ENCODE data around the gene VENTX. TPM values are rescaled to one million over a fixed set of nuclear protein-coding genes. Genes with fewer than 3 reads are reported as not detected.

Gene VENTX
- total and polyA plus RNA-seq, 10 of the 15 experiments (the other 5 are each of a cell fraction or from before 2014, with no cell fraction given) = 0.05 TPM; not detected in 9

GRCh38 chr10:133258818-133259601 lies 21.4 kb downstream of the VENTX start:
- BruUV-seq (replicated peaks) = no TSS peak
- H4K20me1 ChIP-seq (ENCODE audit: control insufficient read depth, insufficient read depth) = no peaks in the 10 kb centered on the region
- H3K4me2 ChIP-seq (ENCODE audit: control insufficient read depth, insufficient read depth) = no peak overlapping the region; the same call in 1 of the 2 replicates
- in situ Hi-C loops (cut with MboI) = no loop called here
- SMC1A ChIA-PET (ENCODE audit: uncharacterized antibody, unreplicated experiment) = interaction anchor here (1.5 kb wide), 1 partner anchor 71 kb away, joined by 4 read pairs; no protein-coding TSS in a partner anchor
- POLR2A ChIA-PET = no interaction called here
- ATAC-seq (no peak), DNase-seq (ENCODE audit: low read depth, low spot score) (no peak), FAIRE-seq (no peak)
- RAD21 ChIA-PET (ENCODE audit: unreplicated experiment) = no interaction called here
- no peak overlapping the region for H3K27ac ChIP-seq (ENCODE audit: control insufficient read depth, insufficient read depth)
- no peaks in the 10 kb centered on the region for H3K79me2 ChIP-seq (ENCODE audit: control insufficient read depth, insufficient read depth, low read length)
- H3K9ac ChIP-seq (ENCODE audit: control insufficient read depth, insufficient read depth, low read length) = no peak overlapping the region
- no peak overlapping the region for H3K4me3 ChIP-seq
- intact Hi-C loops (cut with micrococcal nuclease; ENCODE audit: unreplicated experiment) = no loop called here
- H3K9me3 ChIP-seq (replicated peaks; ENCODE audit: control insufficient read depth, insufficient read depth, low read length) = no peaks in the 10 kb centered on the region
- no peak overlapping the region; the same call in 1 of the 2 replicates for H2AFZ ChIP-seq (ENCODE audit: control insufficient read depth, low read depth, low read length)
- CTCF ChIA-PET = interaction anchor here (1.0 to 2.2 kb wide), 4 partner anchors 16 to 48 kb away, joined by 3 to 12 read pairs (median 6); no protein-coding TSS in a partner anchor
- WGBS (ENCODE audit: insufficient coverage, insufficient replicate concordance, low lambda C conversion rate, missing lambda C conversion rate) = 30% methylated on average over 24 of the region's 24 CpGs
- peaks cover 30% of the 10 kb centered on the region for H3K4me1 ChIP-seq (ENCODE audit: control insufficient read depth, insufficient read depth, low read length)
- H3K36me3 ChIP-seq (ENCODE audit: control insufficient read depth in 2 of 2, insufficient read depth in 2 of 2, low read length in 1 of 2) = peaks cover 0 to 1% of the 10 kb centered on the region in 2 experiments; a peak in 1 of 4 replicates
- no peaks in the 10 kb centered on the region for H3K27me3 ChIP-seq (replicated peaks in 1 of 2; ENCODE audit: control insufficient read depth in 2 of 2, insufficient read depth in 2 of 2, low read length in 1 of 2)
- TF ChIP-seq RUNX3 (IDR thresholded peaks at IDR 0.05; ENCODE audit: low read length) = peak; percentile 72
- TF ChIP-seq IKZF1 (conservative IDR thresholded peaks at IDR 0.05) = peak; percentile 28; the same call in 1 of the 2 replicates
- TF ChIP-seq NR2C1 (IDR thresholded peaks at IDR 0.05) = no peak
- TF ChIP-seq EED (IDR thresholded peaks at IDR 0.05; ENCODE audit: low read depth) = peak; percentile 69
- TF ChIP-seq IKZF2 (IDR thresholded peaks at IDR 0.05) = 0 out of 4 replicates have a peak, but pooled peaks of 1 of the 2 experiments have one; percentile 27
- no peak for TF ChIP-seq SMAD5 (IDR thresholded peaks at IDR 0.05; ENCODE audit: low read depth)
- no peak for TF ChIP-seq NKRF (conservative IDR thresholded peaks at IDR 0.05)
- TF ChIP-seq ATF7 (IDR thresholded peaks at IDR 0.05; ENCODE audit: low read depth) = peak; percentile 91
